ENCODE data around the gene SIPA1L3. TPM values are rescaled to one million over a fixed set of nuclear protein-coding genes. Genes with fewer than 3 reads are reported as not detected.

SIPA1L3 gene
- polyA plus RNA-seq, 1 of the 3 experiments (the other 2 are of a cell fraction): 11.6 TPM

DNA sequence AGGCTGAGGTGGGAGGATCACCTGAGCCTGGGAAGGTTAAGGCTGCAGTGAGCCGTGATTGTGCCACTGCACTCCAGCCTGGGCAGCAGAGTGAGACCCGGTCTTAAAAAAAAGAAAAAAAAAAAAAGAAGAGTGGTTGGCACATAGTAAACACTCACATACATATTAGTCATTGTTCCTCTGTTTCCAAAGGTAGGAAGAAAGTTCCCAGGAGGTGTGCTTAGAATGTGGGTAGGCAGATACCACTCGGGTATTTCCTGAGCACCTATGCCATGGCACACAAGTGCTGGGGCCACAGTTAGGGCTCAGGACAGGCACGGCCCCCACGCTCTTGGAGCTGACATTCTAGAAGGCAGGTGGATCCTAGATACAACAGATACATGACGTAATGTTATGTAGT, 41.4 kb downstream of the SIPA1L3 start:
- Histone ChIP-seq H3K36me3 (replicated peaks in 1 of 2; ENCODE audit: control insufficient read depth in 1 of 2, insufficient read depth in 2 of 2, low read length in 1 of 2) (no peaks in the 10 kb centered on the region), H3K9me3 (no peaks in the 10 kb centered on the region), H3K27ac (ENCODE audit: low read depth in 2 of 2, low read length in 1 of 2) (no peak overlapping the region), H3K9me2 (no peaks in the 10 kb centered on the region), H3K79me2 (ENCODE audit: insufficient read depth) (peaks cover 97% of the 10 kb centered on the region), H3K27me3 (ENCODE audit: insufficient read depth) (no peaks in the 10 kb centered on the region), H3K4me2 (no peak overlapping the region), H2AFZ (ENCODE audit: low read depth) (no peak overlapping the region), H3F3A (replicated peaks; ENCODE audit: insufficient read depth) (no peaks in the 10 kb centered on the region), H3K4me1 (ENCODE audit: control insufficient read depth in 1 of 2, insufficient read depth in 2 of 2, low read depth in 1 of 2, low read length in 1 of 2) (peaks cover 0 to 7% of the 10 kb centered on the region in 2 experiments; a peak in 2 of 4 replicates), H3K4me3 (ENCODE audit: low read depth in 2 of 2, low read length in 1 of 2) (no peak overlapping the region), H3K9ac (no peak overlapping the region), H4K20me1 (ENCODE audit: insufficient read depth) (no peaks in the 10 kb centered on the region)
- POLR2A ChIA-PET: no interaction called here
- CTCF ChIA-PET: no interaction called here
- 87% methylated on average over 6 of the region's 6 CpGs for WGBS (ENCODE audit: low lambda C conversion rate)
- no peak for DNase-seq
- TF ChIP-seq FOXM1 (IDR thresholded peaks at IDR 0.05; ENCODE audit: low read depth) (no peak), CHD2 (IDR thresholded peaks at IDR 0.05; ENCODE audit: low read length, partially characterized antibody) (no peak), MXI1 (IDR thresholded peaks at IDR 0.05; ENCODE audit: low read depth, low read length) (no peak), MAX (IDR thresholded peaks at IDR 0.05; ENCODE audit: low read depth) (no peak)
- TF ChIP-seq, protein P1, sequence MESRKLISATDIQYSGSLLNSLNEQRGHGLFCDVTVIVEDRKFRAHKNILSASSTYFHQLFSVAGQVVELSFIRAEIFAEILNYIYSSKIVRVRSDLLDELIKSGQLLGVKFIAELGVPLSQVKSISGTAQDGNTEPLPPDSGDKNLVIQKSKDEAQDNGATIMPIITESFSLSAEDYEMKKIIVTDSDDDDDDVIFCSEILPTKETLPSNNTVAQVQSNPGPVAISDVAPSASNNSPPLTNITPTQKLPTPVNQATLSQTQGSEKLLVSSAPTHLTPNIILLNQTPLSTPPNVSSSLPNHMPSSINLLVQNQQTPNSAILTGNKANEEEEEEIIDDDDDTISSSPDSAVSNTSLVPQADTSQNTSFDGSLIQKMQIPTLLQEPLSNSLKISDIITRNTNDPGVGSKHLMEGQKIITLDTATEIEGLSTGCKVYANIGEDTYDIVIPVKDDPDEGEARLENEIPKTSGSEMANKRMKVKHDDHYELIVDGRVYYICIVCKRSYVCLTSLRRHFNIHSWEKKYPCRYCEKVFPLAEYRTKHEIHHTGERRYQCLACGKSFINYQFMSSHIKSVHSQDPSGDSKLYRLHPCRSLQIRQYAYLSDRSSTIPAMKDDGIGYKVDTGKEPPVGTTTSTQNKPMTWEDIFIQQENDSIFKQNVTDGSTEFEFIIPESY (IDR thresholded peaks at IDR 0.05; ENCODE audit: borderline replicate concordance, low read depth): no peak

DNA sequence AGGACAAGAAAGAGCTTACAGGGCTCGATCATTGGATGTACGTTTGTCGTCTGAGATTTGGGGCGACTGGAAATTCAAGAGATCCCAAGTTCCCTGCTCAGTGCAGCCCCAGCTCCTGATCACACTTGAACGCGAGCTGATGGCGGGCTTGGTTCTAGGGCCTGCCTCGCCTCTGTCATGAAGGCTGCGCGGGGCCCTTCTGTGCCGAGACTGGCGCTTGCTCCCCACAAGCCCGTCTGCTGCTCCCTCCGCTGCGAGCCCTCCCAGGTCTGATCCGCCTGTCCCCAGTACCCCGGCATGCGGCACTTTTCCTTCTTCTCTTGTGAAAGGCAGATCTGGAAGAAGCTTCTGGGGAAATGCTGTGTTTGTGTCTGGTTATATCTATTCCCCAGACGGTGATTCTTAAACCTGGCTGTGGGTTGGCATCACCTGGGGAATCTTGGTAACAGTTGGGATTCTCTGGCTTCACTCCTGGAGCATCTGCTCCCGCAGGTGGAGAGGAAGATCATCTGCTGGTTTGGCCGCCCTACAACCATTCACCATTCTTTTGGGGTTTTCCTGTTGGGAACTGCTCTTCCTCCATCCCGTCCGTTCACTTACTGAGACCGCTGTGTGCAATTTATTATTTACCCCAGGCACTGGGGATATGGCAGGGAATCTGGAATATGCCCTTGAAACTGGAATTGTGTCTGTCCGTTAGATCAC, 43.6 kb downstream of the SIPA1L3 start:
- no peaks in the 10 kb centered on the region for H4K20me1 ChIP-seq (ENCODE audit: insufficient read depth)
- no peaks in the 10 kb centered on the region for H3F3A ChIP-seq (replicated peaks; ENCODE audit: insufficient read depth)
- no peak overlapping the region for H2AFZ ChIP-seq (ENCODE audit: low read depth)
- no peaks in the 10 kb centered on the region for H3K27me3 ChIP-seq (ENCODE audit: insufficient read depth)
- H3K27ac ChIP-seq (ENCODE audit: low read depth in 2 of 2, low read length in 1 of 2): no peak overlapping the region
- no peak for DNase-seq
- no peak overlapping the region for H3K4me2 ChIP-seq
- H3K9ac ChIP-seq: no peak overlapping the region
- H3K9me3 ChIP-seq: no peaks in the 10 kb centered on the region
- ChIA-PET POLR2A (no interaction called here), CTCF (interaction anchor here (0.9 kb wide), 1 partner anchor 48 kb away, joined by 3 read pairs; no protein-coding TSS in a partner anchor)
- H3K4me1 ChIP-seq (ENCODE audit: control insufficient read depth in 1 of 2, insufficient read depth in 2 of 2, low read depth in 1 of 2, low read length in 1 of 2): peaks cover 0 to 16% of the 10 kb centered on the region in 2 experiments; a peak in 2 of 4 replicates
- peaks cover 96% of the 10 kb centered on the region for H3K79me2 ChIP-seq (ENCODE audit: insufficient read depth)
- H3K9me2 ChIP-seq: no peaks in the 10 kb centered on the region
- 96% methylated on average over 25 of the region's 25 CpGs for WGBS (ENCODE audit: low lambda C conversion rate)
- no peak overlapping the region for H3K4me3 ChIP-seq (ENCODE audit: low read depth in 2 of 2, low read length in 1 of 2)
- TF ChIP-seq TCF12 (IDR thresholded peaks at IDR 0.05) (no peak), NRF1 (IDR thresholded peaks at IDR 0.05; ENCODE audit: low read depth, low read length) (no peak)
- no peaks in the 10 kb centered on the region for H3K36me3 ChIP-seq (replicated peaks in 1 of 2; ENCODE audit: control insufficient read depth in 1 of 2, insufficient read depth in 2 of 2, low read length in 1 of 2)

- Histone ChIP-seq H3K4me1 (ENCODE audit: control insufficient read depth in 1 of 2, insufficient read depth in 2 of 2, low read depth in 1 of 2, low read length in 1 of 2) (peaks cover 0 to 16% of the 10 kb centered on the region in 2 experiments; a peak in 2 of 4 replicates), H3K36me3 (replicated peaks in 1 of 2; ENCODE audit: control insufficient read depth in 1 of 2, insufficient read depth in 2 of 2, low read length in 1 of 2) (peaks cover 0 to 3% of the 10 kb centered on the region in 2 experiments), H3K9me2 (no peaks in the 10 kb centered on the region), H3K4me2 (no peak overlapping the region), H3K79me2 (ENCODE audit: insufficient read depth) (peaks cover 96% of the 10 kb centered on the region), H3K27ac (ENCODE audit: low read depth in 2 of 2, low read length in 1 of 2) (no peak overlapping the region), H3K9me3 (no peaks in the 10 kb centered on the region), H4K20me1 (ENCODE audit: insufficient read depth) (0 out of 2 replicates have a peak, but pooled peaks cover 3% of the 10 kb centered on the region), H3F3A (replicated peaks; ENCODE audit: insufficient read depth) (no peaks in the 10 kb centered on the region), H2AFZ (ENCODE audit: low read depth) (no peak overlapping the region), H3K4me3 (ENCODE audit: low read depth in 2 of 2, low read length in 1 of 2) (no peak overlapping the region), H3K9ac (no peak overlapping the region), H3K27me3 (ENCODE audit: insufficient read depth) (no peaks in the 10 kb centered on the region)
- ChIA-PET CTCF (no interaction called here), POLR2A (no interaction called here)
- DNase-seq: no peak
- WGBS (ENCODE audit: low lambda C conversion rate): 88% methylated on average over 4 of the region's 4 CpGs
- TF ChIP-seq USF2 (IDR thresholded peaks at IDR 0.05; ENCODE audit: borderline replicate concordance, low read depth, low read length) (no peak), FOSL2 (IDR thresholded peaks at IDR 0.05; ENCODE audit: borderline replicate concordance, low read depth) (no peak), EP300 (IDR thresholded peaks at IDR 0.05; ENCODE audit: borderline replicate concordance in 1 of 2, low read depth in 1 of 2, low read length in 1 of 2) (no peak), RAD21 (IDR thresholded peaks at IDR 0.05; ENCODE audit: low read length) (no peak), CHD2 (IDR thresholded peaks at IDR 0.05; ENCODE audit: low read length, partially characterized antibody) (no peak), TCF12 (IDR thresholded peaks at IDR 0.05) (no peak), JUND (IDR thresholded peaks at IDR 0.05) (no peak), POLR2AphosphoS5 (IDR thresholded peaks at IDR 0.05; ENCODE audit: low read depth, low read length) (no peak), USF1 (IDR thresholded peaks at IDR 0.05; ENCODE audit: borderline replicate concordance, low read depth) (no peak)
Measured at GRCh38 chr19:37951816-37952210, 44.8 kb downstream of the SIPA1L3 start.

Measured in SK-N-SH (cell line).